Ovary (tissue), 3 donors: Measurements from ENCODE around the gene SGMS1.

ENCODE experiments used
- CTCF ChIP-seq, 3 donors: fragments of 450-650 bp in 2 of 3; fragments of 200-600 bp in 1 of 3; IDR thresholded peaks; one replicate each; pipeline versions ENCODE4 v1.5.1 to v1.8.0; 2016 to 2022; ENCODE audit warnings: antibody characterized with exemption in 3 of 3, mild to moderate bottlenecking in 1 of 3
- POLR2A ChIP-seq: fragments of 450-650 bp; IDR thresholded peaks from one replicate; pipeline ENCODE4 v1.6.1; 2017; ENCODE audit warnings: antibody characterized with exemption, mild to moderate bottlenecking, moderate library complexity
- donor health status: DM: no; HTN: no; CAD: no.

DNA sequence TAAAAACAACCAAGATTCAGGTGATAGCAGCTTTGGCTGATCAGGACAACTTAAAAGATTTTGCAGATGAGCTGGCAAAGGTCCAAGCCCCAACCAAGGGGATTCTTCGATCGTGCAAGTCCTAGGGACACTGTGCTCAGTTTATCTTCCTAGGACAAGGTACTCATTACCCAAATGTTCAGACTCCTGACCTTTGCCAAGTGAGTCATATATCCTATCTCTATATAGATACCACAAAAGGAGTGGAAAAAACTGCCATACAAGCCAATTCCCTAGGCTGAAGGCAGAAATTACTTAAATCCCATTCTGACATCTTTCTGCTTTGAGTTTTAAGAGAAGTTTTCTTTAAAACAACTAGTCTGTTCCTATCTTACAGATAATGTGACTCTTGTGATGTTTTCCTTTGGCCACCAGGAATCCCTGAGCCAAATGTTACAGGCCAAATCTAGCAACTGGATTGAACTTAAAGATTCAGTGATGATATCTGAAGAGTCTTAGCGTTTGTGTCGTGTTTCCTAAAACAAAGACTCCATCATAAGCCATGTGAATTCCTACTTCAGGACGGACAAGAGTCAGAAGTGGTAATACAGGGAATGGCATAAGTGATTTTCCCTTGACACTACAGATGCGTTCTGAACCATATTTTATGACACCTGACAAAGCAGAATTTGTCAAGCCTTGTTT is 229.8 kb downstream of the SGMS1 start:
- TF ChIP-seq CTCF (IDR thresholded peaks at IDR 0.05) (no peak), POLR2A (no peak)
